Neural progenitor cell (in vitro differentiated cells): ENCODE measurements around the gene RNASE12.

Experiments
- CTCF ChIP-seq: fragments of 200-600 bp; sonication (generic); IDR thresholded peaks from 2 replicates; pipeline ENCODE4 v1.5.1; 2017; ENCODE audit warnings: antibody characterized with exemption, mild to moderate bottlenecking
- EZH2 ChIP-seq: fragments of 200-600 bp; sonication (generic); IDR thresholded peaks from 2 replicates; pipeline ENCODE4 v1.6.1; 2017; ENCODE audit warnings: antibody characterized with exemption, mild to moderate bottlenecking, moderate library complexity
- EZH2phosphoT487 ChIP-seq: fragments of 200-600 bp; sonication (generic); IDR thresholded peaks from 2 replicates; pipeline ENCODE4 v1.6.1; 2017; ENCODE audit warnings: antibody characterized with exemption

GRCh38 chr14:20583908-20584307, 7.3 kb downstream of the RNASE12 start:
- no peak for TF ChIP-seq CTCF
- TF ChIP-seq EZH2phosphoT487 = no peak
- no peak for TF ChIP-seq EZH2
